GM23248 (cell line): ENCODE results near the gene OCSTAMP. TPM values are rescaled to one million over a fixed set of nuclear protein-coding genes. Genes with fewer than 3 reads are reported as not detected.

Source experiments
- DNase-seq: peaks from one replicate; pipeline ENCODE4 v3.0.0-alpha.2; 2015
- H2AFZ ChIP-seq: fragments of 200-600 bp; sonication (generic); 2 replicates; pipeline ENCODE4 v1.6.1; 2016; ENCODE audit warnings: antibody characterized with exemption
- H3F3A ChIP-seq: fragments of 200-600 bp; sonication (generic); 2 replicates; pipeline ENCODE4 v1.6.1; 2016; ENCODE audit warnings: mild to moderate bottlenecking, antibody characterized with exemption, mixed run types; ENCODE audit not compliant: insufficient read depth
- H3K27ac ChIP-seq: fragments of 200-600 bp; sonication (generic); 2 replicates; pipeline ENCODE4 v1.5.1; 2016; ENCODE audit warnings: mild to moderate bottlenecking
- H3K27me3 ChIP-seq: fragments of 200-600 bp; sonication (generic); replicated peaks from 2 replicates; pipeline ENCODE4 v1.6.1; 2016; ENCODE audit warnings: mild to moderate bottlenecking; ENCODE audit not compliant: insufficient read depth
- H3K36me3 ChIP-seq: fragments of 200-600 bp; sonication (generic); 2 replicates; pipeline ENCODE4 v1.6.1; 2016; ENCODE audit warnings: low read depth, mild to moderate bottlenecking
- H3K4me1 ChIP-seq: fragments of 200-600 bp; sonication (generic); 2 replicates; pipeline ENCODE4 v1.6.1; 2016; ENCODE audit warnings: mild to moderate bottlenecking; ENCODE audit not compliant: insufficient read depth
- H3K4me2 ChIP-seq: fragments of 200-600 bp; sonication (generic); one replicate; pipeline ENCODE4 v1.6.1; 2016; ENCODE audit warnings: mild to moderate bottlenecking; ENCODE audit not compliant: unreplicated experiment
- H3K4me3 ChIP-seq: fragments of 200-600 bp; sonication (generic); 2 replicates; pipeline ENCODE4 v1.5.1; 2016; ENCODE audit warnings: mild to moderate bottlenecking
- H3K79me2 ChIP-seq: fragments of 200-600 bp; sonication (generic); 2 replicates; pipeline ENCODE4 v1.6.1; 2016; ENCODE audit warnings: mild to moderate bottlenecking; ENCODE audit not compliant: insufficient read depth
- H3K9ac ChIP-seq: fragments of 200-600 bp; sonication (generic); 2 replicates; pipeline ENCODE4 v1.6.1; 2016; ENCODE audit warnings: mild to moderate bottlenecking
- H3K9me2 ChIP-seq: fragments of 200-600 bp; sonication (generic); 2 replicates; pipeline ENCODE4 v1.6.1; 2016; ENCODE audit warnings: mixed run types, mild to moderate bottlenecking, moderate library complexity; ENCODE audit not compliant: insufficient read depth
- H3K9me3 ChIP-seq: fragments of 200-600 bp; sonication (generic); one replicate; pipeline ENCODE4 v1.6.1; 2017; ENCODE audit warnings: low read depth
- H4K20me1 ChIP-seq: fragments of 200-600 bp; sonication (generic); 2 replicates; pipeline ENCODE4 v1.6.0; 2016; ENCODE audit not compliant: insufficient read depth
- EZH2 ChIP-seq: fragments of 200-600 bp; sonication (generic); IDR thresholded peaks from 2 replicates; pipeline ENCODE4 v1.6.1; 2018; ENCODE audit warnings: antibody characterized with exemption, mild to moderate bottlenecking; ENCODE audit not compliant: insufficient read depth, poor library complexity, severe bottlenecking
- EZH2phosphoT487 ChIP-seq: fragments of 200-600 bp; sonication (generic); IDR thresholded peaks from 2 replicates; pipeline ENCODE4 v1.6.1; 2018; ENCODE audit warnings: antibody characterized with exemption, moderate library complexity, mild to moderate bottlenecking, low read depth; ENCODE audit not compliant: insufficient read depth
- WGBS, 2 experiments: methylation state at CpG; one replicate each; pipeline ENCODE4 v1.1.6; 2015 to 2017; ENCODE audit warnings: low lambda C conversion rate in 2 of 2, low coverage in 1 of 2; ENCODE audit errors: missing lambda C conversion rate in 2 of 2; 5-methylcytosine and 5-hydroxymethylcytosine counted together
- in situ Hi-C: fragments of 300-500 bp; cut with MboI; formaldehyde crosslinking; loops from 2 replicates; pipeline ENCODE4 v1.15.0; 2020
- polyA plus RNA-seq: library from polyadenylated mRNA; unstranded; fragments of >200 nt; fragmentation: Nextera tagmentation; extraction: Ambion mirVana; gene quantifications from 2 replicates; pipeline ENCODE4 v1.2.1, GENCODE V29; 2016
- total RNA-seq: library from RNA; depleted of rRNA; stranded (reverse); fragments of >200 nt; shearing (Covaris generic); gene quantifications from 2 replicates; pipeline ENCODE4 v1.2.3, GENCODE V29; 2014

The OCSTAMP gene
- total and polyA plus RNA-seq, 2 experiments from 2014 or later: not detected

DNA sequence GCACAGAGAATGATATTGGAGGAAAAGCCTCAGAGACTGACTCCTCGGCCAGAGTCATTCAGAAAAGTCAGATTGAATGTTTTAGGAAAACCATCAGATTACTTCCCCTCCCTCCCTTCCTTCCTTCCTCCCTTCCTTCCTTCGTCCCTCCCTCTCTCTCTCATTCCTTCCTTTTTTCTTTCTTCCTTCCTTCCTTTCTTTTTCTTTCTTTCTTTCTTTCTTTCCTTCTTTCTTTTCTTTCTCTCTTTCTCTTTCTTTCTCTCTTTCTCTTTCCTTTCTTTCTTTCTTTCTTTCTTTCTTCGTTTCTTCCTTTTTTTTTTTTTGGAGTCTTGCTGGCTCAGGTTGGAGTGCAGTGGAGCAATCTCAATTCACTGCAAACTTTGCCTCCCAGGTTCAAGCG, 7.4 kb downstream of the OCSTAMP start:
- H3K9me2 ChIP-seq: no peaks in the 10 kb centered on the region
- no peak for DNase-seq
- no peaks in the 10 kb centered on the region for H3K9me3 ChIP-seq
- no peaks in the 10 kb centered on the region for H4K20me1 ChIP-seq
- no peaks in the 10 kb centered on the region for H3K36me3 ChIP-seq
- TF ChIP-seq EZH2phosphoT487 (no peak), EZH2 (no peak)
- in situ Hi-C loops: no loop called here
- H3K27me3 ChIP-seq: 0 out of 2 replicates have a peak, but pooled peaks cover 8% of the 10 kb centered on the region
- no peaks in the 10 kb centered on the region for H3K4me1 ChIP-seq
- H3K79me2 ChIP-seq: no peaks in the 10 kb centered on the region
- H3K27ac ChIP-seq: no peak overlapping the region
- no peak overlapping the region for H2AFZ ChIP-seq
- H3K4me3 ChIP-seq: no peak overlapping the region
- H3F3A ChIP-seq: no peaks in the 10 kb centered on the region
- H3K9ac ChIP-seq: no peak overlapping the region
- H3K4me2 ChIP-seq: no peak overlapping the region
- WGBS, 2 experiments: 37 to 60% methylated on average over 3 to 4 of the region's 4 CpGs

DNA sequence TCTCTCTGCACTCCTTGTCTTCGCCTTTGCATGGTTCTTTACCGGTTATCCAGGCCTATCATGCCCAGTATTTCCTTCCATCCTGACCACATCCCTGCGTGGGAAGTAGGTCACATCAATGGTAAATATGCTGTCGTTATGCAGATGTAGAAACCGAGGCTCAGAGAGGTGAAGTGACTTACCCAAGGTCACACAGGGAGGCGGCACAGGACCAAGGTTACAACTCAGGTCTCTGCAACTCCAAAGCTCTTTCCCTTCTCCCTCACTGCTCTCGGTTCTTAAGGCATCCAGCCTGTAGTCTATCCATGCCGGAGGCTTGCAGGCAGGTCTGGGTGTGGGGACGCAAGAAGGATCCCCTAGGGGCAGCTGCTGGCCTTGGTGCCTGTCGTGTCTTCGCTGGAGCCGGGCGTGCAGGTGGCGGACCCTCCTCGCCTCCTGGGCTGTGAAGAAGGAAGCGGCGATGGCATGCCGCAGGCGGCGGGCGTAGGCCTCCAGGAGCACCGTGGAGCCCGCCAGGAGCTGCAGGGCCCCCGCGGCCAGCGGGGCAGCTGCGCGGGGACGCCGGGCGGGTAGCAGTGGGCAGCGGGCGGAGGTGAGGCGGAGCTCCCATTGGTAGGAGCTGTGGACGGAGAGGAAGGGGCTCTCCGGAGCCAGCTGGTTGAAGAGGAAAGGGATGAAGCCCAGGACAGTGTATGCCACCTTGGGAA, 9.1 kb downstream of the OCSTAMP start:
- no peaks in the 10 kb centered on the region for H3K9me3 ChIP-seq
- no peaks in the 10 kb centered on the region for H3K4me1 ChIP-seq
- no peak overlapping the region for H3K4me3 ChIP-seq
- no peak overlapping the region for H3K9ac ChIP-seq
- no peaks in the 10 kb centered on the region for H3K36me3 ChIP-seq
- H3K4me2 ChIP-seq: no peak overlapping the region
- DNase-seq: no peak
- no peak overlapping the region for H2AFZ ChIP-seq
- in situ Hi-C loops: no loop called here
- H3F3A ChIP-seq: no peaks in the 10 kb centered on the region
- 0 out of 2 replicates have a peak, but pooled peaks cover 8% of the 10 kb centered on the region for H3K27me3 ChIP-seq
- 41 to 46% methylated on average over 36 of the region's 36 CpGs for WGBS, 2 experiments
- no peaks in the 10 kb centered on the region for H3K79me2 ChIP-seq
- no peaks in the 10 kb centered on the region for H3K9me2 ChIP-seq
- no peaks in the 10 kb centered on the region for H4K20me1 ChIP-seq
- H3K27ac ChIP-seq: no peak overlapping the region
- TF ChIP-seq EZH2: no peak
- TF ChIP-seq EZH2phosphoT487: no peak

- H3K27ac ChIP-seq: no peak overlapping the region
- H3K4me1 ChIP-seq: no peaks in the 10 kb centered on the region
- H3K4me2 ChIP-seq: no peak overlapping the region
- no peak overlapping the region for H3K4me3 ChIP-seq
- H3K9ac ChIP-seq: no peak overlapping the region
- H3K9me2 ChIP-seq: no peaks in the 10 kb centered on the region
- WGBS, 2 experiments: 57 to 63% methylated on average over 2 of the region's 2 CpGs
- TF ChIP-seq EZH2phosphoT487 (no peak), EZH2 (no peak)
- H4K20me1 ChIP-seq: no peaks in the 10 kb centered on the region
- no peak for DNase-seq
- peaks cover 16% of the 10 kb centered on the region; the same call in 1 of the 2 replicates for H3K27me3 ChIP-seq
- no peaks in the 10 kb centered on the region for H3F3A ChIP-seq
- no peaks in the 10 kb centered on the region for H3K79me2 ChIP-seq
- no peak overlapping the region for H2AFZ ChIP-seq
- in situ Hi-C loops: no loop called here
- H3K9me3 ChIP-seq: no peaks in the 10 kb centered on the region
- no peaks in the 10 kb centered on the region for H3K36me3 ChIP-seq
These were observed 11.3 kb downstream of the OCSTAMP start for GRCh38 chr20:46539113-46539512.

- Histone ChIP-seq H3K9me3 (no peaks in the 10 kb centered on the region), H3K27me3 (peaks cover 5% of the 10 kb centered on the region; the same call in 1 of the 2 replicates), H3K9ac (no peak overlapping the region), H2AFZ (no peak overlapping the region), H3K4me1 (no peaks in the 10 kb centered on the region), H4K20me1 (no peaks in the 10 kb centered on the region), H3K27ac (no peak overlapping the region), H3K9me2 (no peaks in the 10 kb centered on the region), H3K4me2 (no peak overlapping the region), H3F3A (no peaks in the 10 kb centered on the region), H3K79me2 (no peaks in the 10 kb centered on the region), H3K4me3 (no peak overlapping the region), H3K36me3 (no peaks in the 10 kb centered on the region)
- WGBS, 2 experiments: 28 to 36% methylated on average over 4 of the region's 4 CpGs
- in situ Hi-C loops: no loop called here
- TF ChIP-seq EZH2phosphoT487 (no peak), EZH2 (no peak)
- DNase-seq: no peak
These were observed 19.8 kb downstream of the OCSTAMP start for GRCh38 chr20:46530640-46531039.
